GM12801 (cell line): ENCODE results near the gene TUBGCP3.

ENCODE experiments used
- TF ChIP-seq, protein P1 (sequence below): IDR thresholded peaks from one replicate; pipeline ENCODE4 v1.5.1; 2011; ENCODE audit warnings: control low read depth; ENCODE audit not compliant: insufficient read length; ENCODE audit errors: extremely low read depth

The TUBGCP3 gene

GRCh38 chr13:112592181-112592580 is 4.2 kb upstream of the TUBGCP3 start:
- TF ChIP-seq, protein P1, sequence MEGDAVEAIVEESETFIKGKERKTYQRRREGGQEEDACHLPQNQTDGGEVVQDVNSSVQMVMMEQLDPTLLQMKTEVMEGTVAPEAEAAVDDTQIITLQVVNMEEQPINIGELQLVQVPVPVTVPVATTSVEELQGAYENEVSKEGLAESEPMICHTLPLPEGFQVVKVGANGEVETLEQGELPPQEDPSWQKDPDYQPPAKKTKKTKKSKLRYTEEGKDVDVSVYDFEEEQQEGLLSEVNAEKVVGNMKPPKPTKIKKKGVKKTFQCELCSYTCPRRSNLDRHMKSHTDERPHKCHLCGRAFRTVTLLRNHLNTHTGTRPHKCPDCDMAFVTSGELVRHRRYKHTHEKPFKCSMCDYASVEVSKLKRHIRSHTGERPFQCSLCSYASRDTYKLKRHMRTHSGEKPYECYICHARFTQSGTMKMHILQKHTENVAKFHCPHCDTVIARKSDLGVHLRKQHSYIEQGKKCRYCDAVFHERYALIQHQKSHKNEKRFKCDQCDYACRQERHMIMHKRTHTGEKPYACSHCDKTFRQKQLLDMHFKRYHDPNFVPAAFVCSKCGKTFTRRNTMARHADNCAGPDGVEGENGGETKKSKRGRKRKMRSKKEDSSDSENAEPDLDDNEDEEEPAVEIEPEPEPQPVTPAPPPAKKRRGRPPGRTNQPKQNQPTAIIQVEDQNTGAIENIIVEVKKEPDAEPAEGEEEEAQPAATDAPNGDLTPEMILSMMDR, result no peak

- TF ChIP-seq, protein P1, result no peak
These were observed 741 bp upstream of the TUBGCP3 start for GRCh38 chr13:112588490-112589297.

DNA sequence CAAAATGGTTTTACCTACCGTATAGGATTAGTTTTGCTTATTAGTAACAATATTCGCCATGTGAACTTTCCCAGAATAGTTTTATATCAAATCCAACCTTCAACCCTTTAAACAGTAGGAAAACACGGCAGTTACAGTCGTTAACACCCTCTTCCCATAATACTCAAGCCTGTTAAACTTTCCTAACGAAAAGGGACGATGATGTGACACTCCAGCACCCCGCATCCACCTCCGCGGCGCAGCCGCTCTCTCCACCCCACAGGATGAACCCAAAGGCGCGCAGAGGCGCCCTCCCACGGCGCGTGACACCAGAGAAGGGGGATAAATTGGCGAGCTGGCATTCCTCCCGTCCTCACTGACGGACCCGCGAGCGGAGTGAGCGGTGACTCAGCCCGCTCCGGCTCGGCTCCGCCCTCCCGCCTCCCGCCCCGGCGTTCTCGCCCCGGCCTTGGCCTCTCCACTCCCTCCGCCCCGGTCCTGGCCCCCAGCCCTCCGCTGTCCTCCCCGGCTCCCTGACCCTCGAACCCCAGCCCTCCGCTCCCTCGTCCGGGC is 665 bp downstream of the TUBGCP3 start:
- TF ChIP-seq, protein P1, result no peak

- TF ChIP-seq, protein P1, result no peak
These were observed 1.5 kb downstream of the TUBGCP3 start for GRCh38 chr13:112586334-112586960.

GRCh38 chr13:112583592-112584277 is 4.2 kb downstream of the TUBGCP3 start:
- TF ChIP-seq, protein P1, result no peak

GRCh38 chr13:112582263-112582662 is 5.7 kb downstream of the TUBGCP3 start:
- TF ChIP-seq, protein P1, result no peak

- TF ChIP-seq, protein P1, result no peak
These were observed 7.0 kb downstream of the TUBGCP3 start for GRCh38 chr13:112580912-112581311.
